Loucy (cell line): ENCODE data around the gene ZBTB24.

Source experiments
- H2AFZ ChIP-seq: fragments of 200-600 bp; sonication (generic); 2 replicates; pipeline ENCODE4 v1.6.0; 2016; ENCODE audit warnings: antibody characterized with exemption, mild to moderate bottlenecking, low read length, moderate library complexity
- H3F3A ChIP-seq: fragments of 200-600 bp; 2 replicates; pipeline ENCODE4 v1.6.0; 2016; ENCODE audit warnings: antibody characterized with exemption, low read depth, mild to moderate bottlenecking
- H3K27me3 ChIP-seq: fragments of 200-600 bp; sonication (generic); 2 replicates; pipeline ENCODE4 v1.6.1; 2014; ENCODE audit warnings: low read length, mild to moderate bottlenecking; ENCODE audit not compliant: insufficient read depth, poor library complexity, severe bottlenecking
- H3K36me3 ChIP-seq: fragments of 200-600 bp; sonication (generic); 2 replicates; pipeline ENCODE4 v1.6.1; 2016; ENCODE audit warnings: low read length; ENCODE audit not compliant: insufficient read depth
- H3K4me1 ChIP-seq: fragments of 200-600 bp; sonication (generic); 2 replicates; pipeline ENCODE4 v1.5.1; 2014; ENCODE audit warnings: low read length, mild to moderate bottlenecking; ENCODE audit not compliant: insufficient read depth, poor library complexity, severe bottlenecking
- H3K4me2 ChIP-seq: fragments of 200-600 bp; sonication (generic); 2 replicates; pipeline ENCODE4 v1.6.0; 2014; ENCODE audit warnings: antibody characterized with exemption, low read length, low read depth, mild to moderate bottlenecking; ENCODE audit not compliant: poor library complexity, severe bottlenecking
- H3K4me3 ChIP-seq: fragments of 200-600 bp; sonication (generic); 2 replicates; pipeline ENCODE4 v1.5.1; 2014; ENCODE audit warnings: low read length, mild to moderate bottlenecking, mixed read lengths; ENCODE audit not compliant: poor library complexity, severe bottlenecking
- H3K79me2 ChIP-seq: fragments of 200-600 bp; sonication (generic); 2 replicates; pipeline ENCODE4 v1.6.1; 2014; ENCODE audit warnings: low read length; ENCODE audit not compliant: insufficient read depth
- H3K9ac ChIP-seq: fragments of 200-600 bp; sonication (generic); 2 replicates; pipeline ENCODE4 v1.6.0; 2014; ENCODE audit warnings: mild to moderate bottlenecking, low read depth, low read length, moderate library complexity; ENCODE audit not compliant: poor library complexity, severe bottlenecking
- H3K9me2 ChIP-seq: fragments of 200-600 bp; sonication (generic); replicated peaks from 2 replicates; pipeline ENCODE4 v1.6.1; 2016; ENCODE audit warnings: low read depth, low read length, mixed read lengths
- H3K9me3 ChIP-seq: fragments of 200-600 bp; sonication (generic); 2 replicates; pipeline ENCODE4 v1.6.1; 2014; ENCODE audit warnings: mild to moderate bottlenecking, antibody characterized with exemption, low read length, low read depth; ENCODE audit not compliant: insufficient read depth
- H4K20me1 ChIP-seq: fragments of 200-600 bp; sonication (generic); 2 replicates; pipeline ENCODE4 v1.6.0; 2014; ENCODE audit warnings: antibody characterized with exemption, low read length, mild to moderate bottlenecking; ENCODE audit not compliant: insufficient read depth, poor library complexity, severe bottlenecking
- CTCF ChIP-seq: fragments of 200-600 bp; sonication (generic); conservative IDR thresholded peaks from 2 replicates; pipeline ENCODE4 v1.5.1; 2014; ENCODE audit warnings: mild to moderate bottlenecking, antibody characterized with exemption, low read length
- EZH2phosphoT487 ChIP-seq: fragments of 200-600 bp; IDR thresholded peaks from 2 replicates; pipeline ENCODE4 v1.6.1; 2018; ENCODE audit warnings: antibody characterized with exemption, mild to moderate bottlenecking, moderate library complexity, borderline replicate concordance

The ZBTB24 gene

GRCh38 chr6:109526905-109527628 is 44.0 kb upstream of the ZBTB24 start:
- H3K9ac ChIP-seq, result no peak overlapping the region
- H3K4me2 ChIP-seq, result no peak overlapping the region
- no peaks in the 10 kb centered on the region for H3F3A ChIP-seq
- no peak overlapping the region for H3K4me3 ChIP-seq
- TF ChIP-seq CTCF (peak; percentile 88), EZH2phosphoT487 (no peak)
- peaks cover 8% of the 10 kb centered on the region; the same call in 1 of the 2 replicates for H3K9me3 ChIP-seq
- H2AFZ ChIP-seq, result peak overlapping the region; percentile 56; the same call in 1 of the 2 replicates
- no peaks in the 10 kb centered on the region for H3K4me1 ChIP-seq
- no peaks in the 10 kb centered on the region for H3K79me2 ChIP-seq
- no peaks in the 10 kb centered on the region for H4K20me1 ChIP-seq
- no peaks in the 10 kb centered on the region for H3K9me2 ChIP-seq
- H3K36me3 ChIP-seq, result no peaks in the 10 kb centered on the region
- no peaks in the 10 kb centered on the region for H3K27me3 ChIP-seq

DNA sequence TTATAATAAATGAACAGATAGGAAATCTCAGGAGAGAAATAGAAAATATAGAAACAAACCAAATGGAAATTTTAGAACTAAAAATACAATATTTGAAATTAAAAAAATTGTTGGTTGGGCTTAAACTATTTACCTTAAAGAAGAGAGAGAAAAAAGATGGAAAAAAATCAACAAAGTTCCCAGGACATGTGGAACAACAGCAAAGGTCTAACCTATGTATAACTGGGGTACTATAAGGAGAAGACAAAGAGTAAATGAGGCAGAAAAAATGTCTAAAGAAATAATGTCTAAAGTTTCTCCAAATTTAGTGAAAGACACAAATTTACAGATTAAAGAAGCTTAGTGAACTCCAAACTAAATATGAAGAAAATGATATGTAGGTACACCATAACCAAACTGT is 41.1 kb upstream of the ZBTB24 start:
- Histone ChIP-seq H3K36me3 (no peaks in the 10 kb centered on the region), H3K4me2 (no peak overlapping the region), H3K79me2 (no peaks in the 10 kb centered on the region), H3K27me3 (no peaks in the 10 kb centered on the region), H4K20me1 (no peaks in the 10 kb centered on the region), H2AFZ (no peak overlapping the region), H3K4me1 (no peaks in the 10 kb centered on the region), H3K9me3 (peaks cover 8% of the 10 kb centered on the region; the same call in 1 of the 2 replicates), H3K9ac (no peak overlapping the region), H3K4me3 (no peak overlapping the region), H3K9me2 (no peaks in the 10 kb centered on the region), H3F3A (0 out of 2 replicates have a peak, but pooled peaks cover 4% of the 10 kb centered on the region)
- TF ChIP-seq CTCF (no peak), EZH2phosphoT487 (no peak)

DNA sequence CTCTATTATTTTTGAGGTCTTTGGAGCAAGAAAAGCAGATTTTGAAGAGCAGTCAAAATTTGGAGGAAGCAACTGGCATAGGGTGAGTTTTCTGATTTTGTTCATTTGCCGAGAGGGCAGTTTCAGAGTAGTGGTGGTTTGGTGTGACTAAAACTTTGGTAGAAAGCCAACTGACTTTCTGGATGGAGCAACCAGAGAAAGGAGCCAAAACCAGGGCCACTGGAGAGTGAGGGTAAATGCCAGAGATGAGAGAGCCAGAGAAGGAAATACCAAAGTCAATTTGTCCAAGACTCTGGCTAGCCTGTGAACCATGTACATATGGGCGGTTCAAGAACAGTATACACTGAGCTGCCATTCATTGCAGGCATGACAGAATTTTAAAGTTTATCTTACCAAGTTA is 40.5 kb upstream of the ZBTB24 start:
- H3K4me1 ChIP-seq, result no peaks in the 10 kb centered on the region
- no peaks in the 10 kb centered on the region for H3K79me2 ChIP-seq
- no peak overlapping the region for H3K9ac ChIP-seq
- no peak for TF ChIP-seq CTCF
- no peak for TF ChIP-seq EZH2phosphoT487
- no peak overlapping the region for H3K4me3 ChIP-seq
- no peaks in the 10 kb centered on the region for H3K9me2 ChIP-seq
- no peaks in the 10 kb centered on the region for H4K20me1 ChIP-seq
- H3K36me3 ChIP-seq, result no peaks in the 10 kb centered on the region
- 0 out of 2 replicates have a peak, but pooled peaks cover 4% of the 10 kb centered on the region for H3F3A ChIP-seq
- no peaks in the 10 kb centered on the region for H3K27me3 ChIP-seq
- no peak overlapping the region for H3K4me2 ChIP-seq
- H2AFZ ChIP-seq, result no peak overlapping the region
- H3K9me3 ChIP-seq, result peaks cover 8% of the 10 kb centered on the region; the same call in 1 of the 2 replicates
